Neural progenitor cell (in vitro differentiated cells): Measurements from ENCODE around the gene PTGR3. TPM values are rescaled to one million over a fixed set of nuclear protein-coding genes. Genes with fewer than 3 reads are reported as not detected.

Experiments
- DNase-seq: peaks from one replicate; pipeline ENCODE4 v3.0.0-alpha.2; 2016; ENCODE audit warnings: low spot score
- H2AFZ ChIP-seq: fragments of 200-600 bp; sonication (generic); replicated peaks from 2 replicates; pipeline ENCODE4 v1.6.1; 2016; ENCODE audit warnings: antibody characterized with exemption
- H3F3A ChIP-seq: fragments of 200-600 bp; sonication (generic); 2 replicates; pipeline ENCODE4 v1.6.1; 2016; ENCODE audit warnings: antibody characterized with exemption, low read depth
- H3K27ac ChIP-seq: fragments of 200-600 bp; sonication (generic); 2 replicates; pipeline ENCODE4 v1.5.1; 2016; ENCODE audit warnings: mild to moderate bottlenecking
- H3K27me3 ChIP-seq: fragments of 200-600 bp; sonication (generic); 2 replicates; pipeline ENCODE4 v1.6.1; 2016; ENCODE audit warnings: mild to moderate bottlenecking, moderate library complexity
- H3K36me3 ChIP-seq: fragments of 200-600 bp; sonication (generic); 2 replicates; pipeline ENCODE4 v1.5.1; 2016
- H3K4me1 ChIP-seq: fragments of 200-600 bp; sonication (generic); 2 replicates; pipeline ENCODE4 v1.6.1; 2016; ENCODE audit warnings: mixed run types
- H3K4me2 ChIP-seq: fragments of 200-600 bp; sonication (generic); 2 replicates; pipeline ENCODE4 v1.6.1; 2016
- H3K4me3 ChIP-seq: fragments of 200-600 bp; sonication (generic); 2 replicates; pipeline ENCODE4 v1.5.1; 2016
- H3K79me2 ChIP-seq: fragments of 200-600 bp; sonication (generic); 2 replicates; pipeline ENCODE4 v1.6.1; 2016; ENCODE audit warnings: low read depth
- H3K9ac ChIP-seq: fragments of 200-600 bp; sonication (generic); 2 replicates; pipeline ENCODE4 v1.6.1; 2016
- H3K9me3 ChIP-seq: fragments of 200-600 bp; sonication (generic); 2 replicates; pipeline ENCODE4 v1.5.1; 2016; ENCODE audit warnings: low read depth
- H4K20me1 ChIP-seq: fragments of 200-600 bp; sonication (generic); 2 replicates; pipeline ENCODE4 v1.6.1; 2016; ENCODE audit warnings: low read depth
- H3K27ac Mint-ChIP-seq: 3 replicates; pipeline ENCODE4 v1.8.0; 2021; ENCODE audit warnings: mixed read lengths
- H3K27me3 Mint-ChIP-seq: 2 replicates; pipeline ENCODE4 v1.8.0; 2022; ENCODE audit warnings: low read depth, mild to moderate bottlenecking, inconsistent platforms, moderate library complexity, mixed read lengths; ENCODE audit not compliant: insufficient read depth
- H3K36me3 Mint-ChIP-seq: 3 replicates; pipeline ENCODE4 v1.8.0; 2021; ENCODE audit warnings: mixed read lengths
- H3K4me1 Mint-ChIP-seq: 3 replicates; pipeline ENCODE4 v1.8.0; 2021; ENCODE audit warnings: mixed read lengths
- H3K4me3 Mint-ChIP-seq: 3 replicates; pipeline ENCODE4 v1.8.0; 2021; ENCODE audit warnings: mild to moderate bottlenecking, moderate library complexity, mixed read lengths
- H3K9me3 Mint-ChIP-seq: 3 replicates; pipeline ENCODE4 v1.8.0; 2020; ENCODE audit warnings: mixed read lengths
- EZH2 ChIP-seq: fragments of 200-600 bp; sonication (generic); IDR thresholded peaks from 2 replicates; pipeline ENCODE4 v1.6.1; 2017; ENCODE audit warnings: antibody characterized with exemption, mild to moderate bottlenecking, moderate library complexity
- EZH2phosphoT487 ChIP-seq: fragments of 200-600 bp; sonication (generic); IDR thresholded peaks from 2 replicates; pipeline ENCODE4 v1.6.1; 2017; ENCODE audit warnings: antibody characterized with exemption
- total RNA-seq: library from RNA; depleted of rRNA; stranded (reverse); fragments of >200 nt; gene quantifications from 2 replicates; pipeline ENCODE4 v1.2.3, GENCODE V29; 2015; ENCODE audit warnings: low replicate concordance
- TF ChIP-seq, protein P1 (sequence below): fragments of 200-600 bp; sonication (generic); IDR thresholded peaks from 2 replicates; pipeline ENCODE4 v1.5.1; 2017; ENCODE audit warnings: antibody characterized with exemption, mild to moderate bottlenecking

The PTGR3 gene
- total RNA-seq, 1 donor from 2014 or later, result 13.0 TPM

- H3K4me3 Mint-ChIP-seq, result no peak overlapping the region
- no peak overlapping the region for H3K27ac Mint-ChIP-seq
- no peaks in the 10 kb centered on the region for H3K9me3 ChIP-seq
- H3K27me3 ChIP-seq, result no peaks in the 10 kb centered on the region
- H3K9me3 Mint-ChIP-seq, result no peaks in the 10 kb centered on the region
- no peaks in the 10 kb centered on the region for H3F3A ChIP-seq
- no peaks in the 10 kb centered on the region for H3K36me3 ChIP-seq
- no peak overlapping the region for H3K27ac ChIP-seq
- H3K4me3 ChIP-seq, result no peak overlapping the region
- no peaks in the 10 kb centered on the region for H3K4me1 ChIP-seq
- H4K20me1 ChIP-seq, result no peaks in the 10 kb centered on the region
- TF ChIP-seq EZH2 (no peak), EZH2phosphoT487 (no peak)
- TF ChIP-seq, protein P1, sequence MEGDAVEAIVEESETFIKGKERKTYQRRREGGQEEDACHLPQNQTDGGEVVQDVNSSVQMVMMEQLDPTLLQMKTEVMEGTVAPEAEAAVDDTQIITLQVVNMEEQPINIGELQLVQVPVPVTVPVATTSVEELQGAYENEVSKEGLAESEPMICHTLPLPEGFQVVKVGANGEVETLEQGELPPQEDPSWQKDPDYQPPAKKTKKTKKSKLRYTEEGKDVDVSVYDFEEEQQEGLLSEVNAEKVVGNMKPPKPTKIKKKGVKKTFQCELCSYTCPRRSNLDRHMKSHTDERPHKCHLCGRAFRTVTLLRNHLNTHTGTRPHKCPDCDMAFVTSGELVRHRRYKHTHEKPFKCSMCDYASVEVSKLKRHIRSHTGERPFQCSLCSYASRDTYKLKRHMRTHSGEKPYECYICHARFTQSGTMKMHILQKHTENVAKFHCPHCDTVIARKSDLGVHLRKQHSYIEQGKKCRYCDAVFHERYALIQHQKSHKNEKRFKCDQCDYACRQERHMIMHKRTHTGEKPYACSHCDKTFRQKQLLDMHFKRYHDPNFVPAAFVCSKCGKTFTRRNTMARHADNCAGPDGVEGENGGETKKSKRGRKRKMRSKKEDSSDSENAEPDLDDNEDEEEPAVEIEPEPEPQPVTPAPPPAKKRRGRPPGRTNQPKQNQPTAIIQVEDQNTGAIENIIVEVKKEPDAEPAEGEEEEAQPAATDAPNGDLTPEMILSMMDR, result no peak
- H3K9ac ChIP-seq, result no peak overlapping the region
- no peaks in the 10 kb centered on the region for H3K79me2 ChIP-seq
- no peak overlapping the region for H2AFZ ChIP-seq
- H3K4me2 ChIP-seq, result no peak overlapping the region
- no peaks in the 10 kb centered on the region for H3K36me3 Mint-ChIP-seq
- DNase-seq, result no peak
- H3K27me3 Mint-ChIP-seq, result no peaks in the 10 kb centered on the region
- H3K4me1 Mint-ChIP-seq, result peaks cover 3% of the 10 kb centered on the region
These were observed 46.2 kb upstream of the PTGR3 start for GRCh38 chr18:75255094-75255493.

- Histone ChIP-seq H3K9me3 (no peaks in the 10 kb centered on the region), H2AFZ (no peak overlapping the region), H4K20me1 (no peaks in the 10 kb centered on the region), H3K9ac (no peak overlapping the region), H3K4me2 (no peak overlapping the region), H3K27me3 (no peaks in the 10 kb centered on the region), H3K4me1 (no peaks in the 10 kb centered on the region), H3K4me3 (no peak overlapping the region), H3F3A (no peaks in the 10 kb centered on the region), H3K36me3 (no peaks in the 10 kb centered on the region), H3K27ac (no peak overlapping the region), H3K79me2 (no peaks in the 10 kb centered on the region)
- DNase-seq, result no peak
- H3K4me1 Mint-ChIP-seq, result peaks cover 3% of the 10 kb centered on the region
- no peaks in the 10 kb centered on the region for H3K9me3 Mint-ChIP-seq
- H3K27me3 Mint-ChIP-seq, result no peaks in the 10 kb centered on the region
- H3K4me3 Mint-ChIP-seq, result no peak overlapping the region
- H3K36me3 Mint-ChIP-seq, result no peaks in the 10 kb centered on the region
- TF ChIP-seq EZH2phosphoT487, result no peak
- TF ChIP-seq EZH2, result no peak
- TF ChIP-seq, protein P1, result no peak
- H3K27ac Mint-ChIP-seq, result no peak overlapping the region
These were observed 44.8 kb upstream of the PTGR3 start for GRCh38 chr18:75253784-75254183.

GRCh38 chr18:75253043-75253442 lies 44.1 kb upstream of the PTGR3 start:
- TF ChIP-seq EZH2 (no peak), EZH2phosphoT487 (no peak)
- TF ChIP-seq, protein P1, result no peak
- no peaks in the 10 kb centered on the region for H3K27me3 ChIP-seq
- no peaks in the 10 kb centered on the region for H3K4me1 ChIP-seq
- no peak overlapping the region for H2AFZ ChIP-seq
- no peak overlapping the region for H3K27ac ChIP-seq
- no peak overlapping the region for H3K4me3 Mint-ChIP-seq
- DNase-seq, result no peak
- H3K4me3 ChIP-seq, result no peak overlapping the region
- H3F3A ChIP-seq, result no peaks in the 10 kb centered on the region
- no peak overlapping the region for H3K27ac Mint-ChIP-seq
- H3K4me1 Mint-ChIP-seq, result peaks cover 3% of the 10 kb centered on the region
- H4K20me1 ChIP-seq, result no peaks in the 10 kb centered on the region
- no peaks in the 10 kb centered on the region for H3K9me3 ChIP-seq
- no peaks in the 10 kb centered on the region for H3K9me3 Mint-ChIP-seq
- H3K79me2 ChIP-seq, result no peaks in the 10 kb centered on the region
- H3K4me2 ChIP-seq, result no peak overlapping the region
- no peaks in the 10 kb centered on the region for H3K27me3 Mint-ChIP-seq
- H3K36me3 ChIP-seq, result no peaks in the 10 kb centered on the region
- no peak overlapping the region for H3K9ac ChIP-seq
- H3K36me3 Mint-ChIP-seq, result no peaks in the 10 kb centered on the region
